Lower leg skin (tissue), 3 donors: ENCODE results near the gene SP3.

Experiments
- POLR2A ChIP-seq, 2 donors: fragments of 450-650 bp; IDR thresholded peaks; one replicate each; pipeline ENCODE4 v1.6.1; 2016 to 2017; ENCODE audit warnings: antibody characterized with exemption in 2 of 2, mild to moderate bottlenecking in 1 of 2, moderate library complexity in 1 of 2
- TF ChIP-seq, protein P1 (sequence below), 3 donors: fragments of 450-650 bp; IDR thresholded peaks; one replicate each; pipeline ENCODE4 v1.5.1; 2016; ENCODE audit warnings: antibody characterized with exemption in 3 of 3, mild to moderate bottlenecking in 3 of 3, moderate library complexity in 2 of 3

DNA sequence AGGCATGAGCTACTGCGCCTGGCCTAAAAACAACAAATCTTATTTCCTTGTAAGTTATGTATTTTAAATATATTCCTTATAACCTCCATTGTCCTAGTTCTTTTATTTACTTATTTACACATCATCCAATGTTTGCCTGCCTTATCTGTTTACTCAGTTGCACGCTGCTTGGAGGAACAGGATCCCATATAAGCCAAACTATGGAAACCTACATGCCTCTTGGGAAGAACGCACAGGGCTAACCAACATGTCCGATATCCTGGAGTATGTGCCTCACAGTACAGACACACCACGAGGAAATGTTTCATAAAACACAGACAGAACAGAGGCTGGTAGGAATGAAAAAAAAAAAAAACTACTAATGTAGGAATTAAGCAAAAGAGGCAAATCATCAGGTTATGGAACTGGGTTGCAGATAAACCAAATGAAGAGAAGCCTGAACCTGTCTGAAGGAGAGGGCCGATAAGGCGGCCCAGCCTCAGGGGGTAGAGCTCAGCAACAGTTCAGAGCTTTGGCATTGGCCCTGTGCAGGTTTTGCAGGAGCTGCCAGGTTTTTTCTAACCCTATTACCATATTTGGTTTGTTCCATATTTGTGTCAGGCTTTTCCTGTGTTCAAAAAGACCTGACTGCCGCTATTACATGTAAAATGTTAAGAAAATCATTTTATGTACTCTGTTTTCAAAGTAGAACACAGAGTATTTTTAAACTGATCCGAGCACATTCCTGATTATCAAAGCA lies 19.9 kb upstream of the SP3 start:
- TF ChIP-seq, protein P1, sequence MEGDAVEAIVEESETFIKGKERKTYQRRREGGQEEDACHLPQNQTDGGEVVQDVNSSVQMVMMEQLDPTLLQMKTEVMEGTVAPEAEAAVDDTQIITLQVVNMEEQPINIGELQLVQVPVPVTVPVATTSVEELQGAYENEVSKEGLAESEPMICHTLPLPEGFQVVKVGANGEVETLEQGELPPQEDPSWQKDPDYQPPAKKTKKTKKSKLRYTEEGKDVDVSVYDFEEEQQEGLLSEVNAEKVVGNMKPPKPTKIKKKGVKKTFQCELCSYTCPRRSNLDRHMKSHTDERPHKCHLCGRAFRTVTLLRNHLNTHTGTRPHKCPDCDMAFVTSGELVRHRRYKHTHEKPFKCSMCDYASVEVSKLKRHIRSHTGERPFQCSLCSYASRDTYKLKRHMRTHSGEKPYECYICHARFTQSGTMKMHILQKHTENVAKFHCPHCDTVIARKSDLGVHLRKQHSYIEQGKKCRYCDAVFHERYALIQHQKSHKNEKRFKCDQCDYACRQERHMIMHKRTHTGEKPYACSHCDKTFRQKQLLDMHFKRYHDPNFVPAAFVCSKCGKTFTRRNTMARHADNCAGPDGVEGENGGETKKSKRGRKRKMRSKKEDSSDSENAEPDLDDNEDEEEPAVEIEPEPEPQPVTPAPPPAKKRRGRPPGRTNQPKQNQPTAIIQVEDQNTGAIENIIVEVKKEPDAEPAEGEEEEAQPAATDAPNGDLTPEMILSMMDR (IDR thresholded peaks at IDR 0.05) = no peak
- TF ChIP-seq POLR2A (IDR thresholded peaks at IDR 0.05) = no peak
